Stimulated activated CD8-positive, alpha-beta memory T cell treated with anti-CD3 and anti-CD28 coated beads, Interleukin-12 subunit alpha, Interleukin-12 subunit beta, amount 100 ng/mL, for 24 hours (primary cell): ENCODE measurements around the gene PRR19.

Source experiments
- DNase-seq: peaks from one replicate; pipeline ENCODE4 v3.0.0-alpha.2; 2020; ENCODE audit errors: extremely low read depth

Gene PRR19

DNA sequence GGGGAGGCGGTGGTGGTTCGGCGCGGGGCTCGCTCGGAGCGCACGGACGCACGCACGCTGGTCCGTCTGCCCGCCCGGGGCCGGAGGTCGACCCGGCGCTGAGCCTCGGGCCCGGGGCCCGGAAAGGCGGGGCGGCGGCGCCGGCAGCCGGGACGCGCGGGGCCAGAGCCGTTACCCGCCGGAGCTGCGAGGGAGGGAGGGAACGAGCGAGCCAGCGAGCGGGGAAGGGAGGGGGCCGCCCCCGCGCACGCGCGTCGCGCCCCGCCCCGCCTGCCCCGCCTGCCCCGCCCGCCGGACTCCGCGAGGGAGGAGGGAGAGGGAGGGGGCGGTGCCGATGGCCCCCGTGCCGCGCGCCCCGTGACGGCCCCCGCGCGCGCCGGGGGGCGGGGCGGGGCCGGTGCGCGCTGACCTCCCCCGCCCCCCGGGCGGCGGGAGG lies 17.8 kb upstream of the PRR19 start:
- DNase-seq = peak; percentile 56

DNA sequence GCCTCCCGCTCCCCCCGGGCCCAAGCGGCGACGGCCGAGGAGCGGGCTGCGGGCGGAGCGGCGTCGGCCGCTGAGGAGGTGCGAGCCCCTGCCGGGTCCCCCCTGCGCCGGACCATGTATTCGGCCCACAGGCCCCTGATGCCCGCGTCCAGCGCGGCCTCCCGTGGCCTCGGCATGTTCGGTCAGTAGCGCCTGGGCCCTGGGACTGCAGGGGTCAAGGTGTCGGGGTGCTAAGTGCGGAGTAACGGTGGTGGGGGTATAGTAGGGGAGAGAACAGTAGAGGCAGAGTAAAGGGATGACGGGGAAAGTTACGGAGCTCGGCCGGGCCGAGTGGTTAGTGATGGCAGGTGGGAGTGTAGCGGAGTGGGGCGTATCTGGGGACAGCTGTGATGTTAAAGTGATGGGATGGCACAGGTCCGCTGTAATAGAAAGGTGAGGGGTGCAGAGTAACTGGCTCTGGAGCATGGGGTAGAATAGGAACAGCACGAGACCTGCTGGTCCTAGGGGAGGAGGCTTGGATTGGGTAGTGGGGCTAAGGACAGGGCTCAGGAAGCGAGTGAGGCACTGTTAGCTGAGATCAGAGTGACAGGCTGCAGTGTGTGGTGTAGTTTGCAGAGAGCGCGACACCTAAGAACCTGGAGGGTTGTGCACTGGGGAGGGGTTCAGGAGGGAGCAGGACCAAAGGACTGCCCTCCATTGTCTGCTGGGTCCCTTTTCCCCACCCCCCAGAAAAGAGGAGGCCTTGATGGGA lies 17.2 kb upstream of the PRR19 start:
- no peak for DNase-seq

DNA sequence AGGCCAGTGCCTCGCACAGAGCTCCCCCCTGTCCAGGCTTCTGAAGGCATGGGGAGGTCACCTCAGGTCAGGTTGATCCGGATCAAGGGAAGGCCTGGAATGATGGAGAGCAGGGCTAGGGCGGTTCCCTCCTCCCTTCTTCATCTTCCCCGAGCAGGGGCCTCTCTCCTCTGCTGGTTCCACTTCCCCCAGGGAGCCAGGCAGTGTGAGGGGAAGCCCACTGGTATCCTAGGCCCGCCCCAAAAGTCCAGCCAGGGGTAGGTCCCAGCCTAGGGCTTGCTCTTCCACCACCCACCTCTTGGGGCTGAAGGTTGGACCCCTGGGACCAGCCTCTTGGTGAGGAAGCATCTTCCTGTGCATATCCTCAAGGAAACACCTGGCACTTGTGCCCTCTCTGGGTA lies 16.4 kb upstream of the PRR19 start:
- DNase-seq = no peak

DNA sequence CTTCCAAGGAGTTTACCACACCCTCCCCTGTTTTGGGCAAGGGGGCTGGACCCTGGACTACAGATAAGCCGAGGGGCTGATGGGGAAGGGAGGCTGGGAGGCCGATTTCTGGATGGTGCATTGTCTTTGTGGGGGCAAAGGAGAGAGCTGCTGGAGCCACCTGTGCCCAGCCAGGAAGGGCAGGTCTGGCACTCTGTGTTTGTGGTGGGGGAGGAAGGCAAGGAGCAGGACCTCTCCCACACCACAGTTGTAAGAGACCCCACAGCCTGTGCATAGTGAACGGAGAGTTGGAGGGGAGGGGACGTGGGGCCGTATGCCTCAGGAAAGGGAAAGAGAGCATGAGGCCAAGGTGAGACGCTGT lies 16.0 kb upstream of the PRR19 start:
- no peak for DNase-seq

DNA sequence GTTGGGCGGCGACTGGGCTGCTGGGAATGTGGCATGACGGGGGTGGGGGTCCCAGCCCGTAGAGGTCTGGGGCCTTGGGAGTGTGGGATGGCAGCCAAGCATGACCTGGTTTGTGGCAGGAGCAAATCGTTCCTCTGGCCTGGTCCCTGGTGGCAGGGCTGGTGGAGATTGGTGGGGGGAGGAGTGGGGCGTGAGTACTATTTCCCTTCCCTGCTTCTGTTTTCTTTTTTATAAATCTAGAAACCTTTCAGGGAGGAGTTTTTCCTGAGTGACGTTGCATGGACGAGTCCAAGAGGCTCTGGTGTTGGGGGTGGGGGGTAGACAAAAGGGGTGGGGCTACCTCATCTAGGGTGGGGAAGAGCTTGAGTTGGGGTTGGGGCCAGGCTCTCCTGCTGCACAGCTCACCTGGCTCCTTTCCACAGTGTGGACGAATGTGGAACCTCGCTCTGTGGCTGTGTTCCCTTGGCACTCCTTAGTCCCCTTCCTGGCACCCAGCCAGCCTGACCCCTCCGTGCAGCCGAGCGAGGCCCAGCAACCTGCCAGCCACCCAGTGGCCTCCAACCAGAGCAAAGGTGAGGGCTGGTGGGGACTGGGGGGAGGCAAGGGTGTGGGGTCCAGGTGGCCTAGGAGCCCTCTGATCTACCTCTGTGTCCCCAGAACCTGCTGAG lies 15.4 kb upstream of the PRR19 start:
- no peak for DNase-seq

DNA sequence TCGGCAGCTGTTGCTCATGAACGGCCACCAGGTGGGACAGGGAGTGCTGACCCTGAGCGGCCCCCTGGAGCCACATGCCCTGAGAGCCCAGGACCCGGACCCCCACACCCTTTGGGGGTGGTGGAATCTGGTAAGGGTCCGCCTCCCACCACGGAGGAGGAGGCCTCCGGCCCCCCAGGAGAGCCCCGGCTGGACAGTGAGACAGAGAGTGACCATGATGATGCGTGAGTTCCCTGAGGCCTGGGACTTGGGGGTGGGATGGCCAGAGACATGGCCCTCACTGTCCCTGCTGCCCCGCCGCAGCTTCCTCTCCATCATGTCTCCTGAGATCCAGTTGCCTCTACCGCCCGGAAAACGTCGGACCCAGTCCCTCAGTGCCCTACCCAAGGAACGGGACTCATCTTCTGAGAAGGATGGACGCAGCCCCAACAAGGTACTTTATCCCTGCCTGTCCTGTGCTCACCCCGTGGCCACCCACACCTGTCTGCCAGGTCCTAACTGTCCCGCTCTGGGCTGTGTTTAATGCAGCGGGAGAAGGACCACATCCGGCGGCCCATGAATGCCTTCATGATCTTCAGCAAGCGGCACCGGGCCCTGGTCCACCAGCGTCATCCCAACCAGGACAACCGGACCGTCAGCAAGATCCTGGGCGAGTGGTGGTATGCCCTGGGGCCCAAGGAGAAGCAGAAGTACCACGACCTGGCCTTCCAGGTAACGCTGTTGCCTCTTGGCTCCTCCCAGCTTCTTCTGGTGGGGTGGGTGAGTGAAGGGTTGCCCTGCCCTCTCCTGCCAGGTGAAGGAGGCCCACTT lies 14.7 kb upstream of the PRR19 start:
- DNase-seq = no peak

DNA sequence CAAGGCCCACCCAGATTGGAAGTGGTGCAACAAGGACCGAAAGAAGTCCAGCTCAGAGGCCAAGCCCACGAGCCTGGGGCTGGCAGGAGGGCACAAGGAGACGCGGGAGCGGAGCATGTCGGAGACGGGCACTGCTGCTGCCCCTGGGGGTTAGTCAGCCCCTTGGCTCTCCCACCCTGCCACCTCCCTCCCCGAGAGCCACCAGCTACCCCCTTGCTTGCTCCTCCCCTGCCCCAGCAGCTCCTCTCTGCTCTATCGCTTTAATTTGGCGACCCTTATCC lies 14.2 kb upstream of the PRR19 start:
- no peak for DNase-seq

DNA sequence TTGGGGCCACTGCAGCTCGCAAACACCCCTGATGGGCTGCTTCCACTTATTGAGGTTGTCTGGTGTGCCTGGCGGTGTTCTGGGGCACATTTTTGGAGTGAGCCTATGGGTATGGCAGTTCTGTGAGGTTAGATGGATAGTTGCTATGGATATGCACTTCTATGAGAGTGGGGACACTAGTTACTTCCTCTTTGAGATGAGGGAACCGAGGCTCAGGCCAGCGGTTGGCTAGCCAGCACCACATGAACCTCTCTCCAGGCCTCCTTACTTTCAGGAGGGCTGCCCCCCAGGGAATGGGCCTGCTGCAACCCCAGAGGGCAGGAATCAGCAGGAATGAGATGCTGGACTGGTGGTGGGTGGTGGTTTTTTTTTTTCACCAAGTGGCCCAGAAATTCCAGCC lies 13.5 kb upstream of the PRR19 start:
- DNase-seq = no peak

DNA sequence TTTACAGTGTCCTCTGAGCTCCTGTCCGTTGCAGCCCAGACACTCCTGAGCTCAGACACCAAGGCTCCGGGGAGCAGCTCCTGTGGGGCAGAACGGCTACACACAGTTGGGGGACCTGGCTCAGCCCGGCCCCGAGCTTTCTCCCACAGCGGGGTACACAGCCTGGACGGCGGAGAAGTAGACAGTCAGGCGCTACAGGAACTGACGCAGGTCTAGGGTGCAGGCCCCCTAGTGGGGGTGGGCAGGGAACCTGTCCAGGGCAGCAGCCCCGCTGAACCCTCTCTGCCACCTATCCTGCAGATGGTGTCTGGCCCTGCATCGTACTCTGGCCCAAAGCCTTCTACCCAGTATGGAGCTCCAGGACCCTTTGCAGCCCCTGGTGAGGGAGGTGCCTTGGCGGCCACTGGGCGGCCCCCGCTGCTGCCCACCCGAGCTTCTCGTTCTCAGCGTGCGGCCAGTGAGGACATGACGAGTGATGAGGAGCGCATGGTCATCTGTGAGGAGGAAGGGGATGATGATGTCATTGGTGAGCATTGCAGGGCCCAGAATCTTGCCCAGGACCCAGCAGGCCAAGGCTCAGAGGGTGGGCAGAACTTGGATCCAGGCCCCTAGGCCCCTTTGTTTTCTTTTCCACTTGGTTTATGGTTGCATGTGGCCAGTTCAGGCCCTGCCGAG lies 12.9 kb upstream of the PRR19 start:
- no peak for DNase-seq

DNA sequence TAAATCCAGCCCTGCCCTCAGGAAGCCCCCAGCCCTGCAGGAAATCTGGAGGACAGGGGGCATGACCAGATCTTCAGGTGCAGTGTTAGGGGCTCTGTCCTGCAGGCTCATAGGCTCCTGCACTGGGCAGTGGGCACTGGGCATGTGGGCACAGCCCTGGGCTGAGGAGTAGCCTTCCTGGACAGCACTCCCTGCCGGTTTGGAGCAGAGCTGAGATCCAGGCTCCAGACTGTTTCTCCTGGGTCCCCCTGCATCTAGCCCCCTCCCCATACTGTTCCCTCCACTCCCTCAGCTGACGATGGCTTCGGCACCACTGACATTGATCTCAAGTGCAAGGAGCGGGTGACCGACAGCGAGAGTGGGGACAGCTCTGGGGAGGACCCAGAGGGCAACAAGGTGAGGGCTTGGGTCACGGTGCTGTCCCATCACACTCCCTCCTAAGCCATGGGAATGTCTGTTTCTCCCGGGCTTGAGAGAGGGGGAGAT lies 12.3 kb upstream of the PRR19 start:
- no peak for DNase-seq

DNA sequence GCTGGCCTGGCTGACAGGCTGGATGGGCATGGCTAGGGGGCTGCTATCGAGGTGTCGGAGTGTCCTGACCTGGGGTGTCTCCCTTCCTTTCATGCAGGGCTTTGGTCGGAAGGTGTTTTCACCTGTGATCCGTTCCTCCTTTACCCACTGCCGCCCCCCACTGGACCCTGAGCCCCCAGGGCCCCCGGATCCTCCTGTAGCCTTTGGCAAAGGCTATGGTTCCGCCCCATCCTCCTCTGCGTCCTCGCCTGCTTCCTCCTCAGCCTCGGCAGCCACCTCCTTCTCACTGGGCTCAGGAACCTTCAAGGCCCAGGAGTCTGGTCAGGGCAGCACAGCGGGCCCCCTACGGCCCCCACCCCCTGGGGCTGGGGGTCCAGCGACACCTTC lies 11.8 kb upstream of the PRR19 start:
- no peak for DNase-seq

DNA sequence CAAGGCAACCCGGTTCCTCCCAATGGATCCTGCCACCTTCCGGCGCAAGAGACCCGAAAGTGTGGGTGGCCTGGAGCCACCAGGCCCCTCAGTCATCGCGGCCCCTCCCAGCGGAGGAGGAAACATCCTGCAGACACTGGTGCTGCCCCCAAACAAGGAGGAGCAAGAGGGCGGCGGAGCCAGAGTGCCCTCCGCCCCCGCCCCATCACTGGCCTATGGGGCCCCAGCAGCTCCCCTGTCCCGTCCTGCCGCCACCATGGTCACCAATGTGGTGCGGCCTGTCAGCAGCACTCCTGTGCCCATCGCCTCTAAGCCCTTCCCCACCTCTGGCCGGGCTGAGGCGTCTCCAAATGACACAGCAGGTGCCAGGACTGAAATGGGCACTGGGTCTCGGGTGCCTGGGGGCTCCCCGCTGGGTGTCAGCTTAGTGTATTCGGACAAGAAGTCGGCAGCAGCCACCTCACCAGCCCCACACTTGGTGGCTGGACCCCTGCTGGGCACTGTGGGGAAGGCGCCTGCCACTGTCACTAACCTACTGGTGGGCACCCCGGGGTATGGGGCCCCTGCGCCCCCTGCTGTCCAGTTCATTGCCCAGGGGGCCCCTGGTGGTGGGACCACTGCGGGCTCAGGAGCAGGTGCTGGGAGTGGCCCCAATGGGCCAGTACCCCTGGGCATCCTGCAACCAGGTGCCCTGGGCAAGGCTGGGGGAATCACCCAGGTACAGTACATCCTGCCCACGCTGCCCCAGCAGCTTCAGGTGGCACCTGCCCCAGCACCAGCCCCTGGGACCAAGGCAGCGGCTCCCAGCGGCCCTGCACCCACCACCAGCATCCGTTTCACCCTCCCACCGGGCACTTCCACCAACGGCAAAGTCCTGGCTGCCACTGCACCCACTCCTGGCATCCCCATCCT lies 11.2 kb upstream of the PRR19 start:
- no peak for DNase-seq

DNA sequence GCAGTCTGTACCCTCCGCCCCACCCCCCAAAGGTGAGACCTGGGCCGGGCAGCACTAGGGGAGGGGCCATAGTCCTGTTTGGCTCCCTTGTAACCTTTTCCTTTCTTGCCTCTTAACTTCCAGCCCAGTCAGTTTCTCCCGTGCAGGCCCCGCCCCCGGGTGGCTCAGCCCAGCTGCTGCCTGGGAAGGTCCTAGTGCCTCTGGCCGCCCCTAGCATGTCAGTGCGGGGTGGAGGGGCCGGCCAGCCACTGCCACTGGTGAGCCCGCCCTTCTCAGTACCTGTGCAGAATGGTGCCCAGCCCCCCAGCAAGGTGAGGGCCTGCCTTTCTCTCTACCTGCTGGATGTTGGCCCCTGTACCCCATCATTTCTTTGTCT lies 10.5 kb upstream of the PRR19 start:
- DNase-seq = no peak

DNA sequence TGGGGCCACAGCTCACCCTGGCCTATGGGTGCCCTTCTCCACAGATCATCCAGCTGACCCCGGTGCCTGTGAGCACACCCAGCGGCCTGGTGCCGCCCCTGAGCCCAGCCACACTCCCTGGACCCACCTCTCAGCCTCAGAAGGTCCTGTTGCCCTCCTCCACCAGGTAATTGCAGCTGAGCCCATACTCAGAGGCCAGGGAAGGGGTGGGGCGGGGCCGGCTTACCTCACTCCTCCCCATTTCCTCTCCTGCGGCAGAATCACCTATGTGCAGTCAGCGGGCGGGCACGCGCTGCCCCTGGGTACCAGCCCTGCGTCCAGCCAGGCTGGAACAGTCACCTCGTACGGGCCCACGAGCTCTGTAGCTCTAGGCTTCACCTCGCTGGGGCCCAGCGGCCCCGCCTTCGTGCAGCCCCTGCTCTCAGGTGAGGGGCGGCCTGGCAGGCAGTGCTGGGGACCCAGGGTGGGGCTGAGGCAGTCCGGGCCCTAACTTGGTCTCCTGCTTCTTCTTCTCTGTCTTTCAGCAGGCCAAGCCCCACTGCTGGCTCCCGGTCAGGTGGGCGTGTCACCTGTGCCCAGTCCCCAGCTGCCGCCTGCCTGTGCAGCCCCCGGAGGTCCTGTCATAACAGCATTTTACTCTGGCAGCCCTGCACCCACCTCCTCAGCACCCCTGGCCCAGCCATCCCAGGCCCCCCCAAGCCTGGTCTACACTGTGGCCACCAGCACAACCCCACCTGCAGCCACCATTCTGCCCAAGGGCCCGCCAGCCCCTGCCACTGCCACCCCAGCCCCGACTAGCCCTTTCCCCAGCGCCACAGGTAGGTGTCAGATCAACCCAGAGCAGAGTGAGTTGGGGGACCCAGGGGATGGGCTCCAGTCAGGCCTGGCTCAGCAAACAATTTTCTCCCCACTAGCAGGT lies 9.6 kb upstream of the PRR19 start:
- no peak for DNase-seq

DNA sequence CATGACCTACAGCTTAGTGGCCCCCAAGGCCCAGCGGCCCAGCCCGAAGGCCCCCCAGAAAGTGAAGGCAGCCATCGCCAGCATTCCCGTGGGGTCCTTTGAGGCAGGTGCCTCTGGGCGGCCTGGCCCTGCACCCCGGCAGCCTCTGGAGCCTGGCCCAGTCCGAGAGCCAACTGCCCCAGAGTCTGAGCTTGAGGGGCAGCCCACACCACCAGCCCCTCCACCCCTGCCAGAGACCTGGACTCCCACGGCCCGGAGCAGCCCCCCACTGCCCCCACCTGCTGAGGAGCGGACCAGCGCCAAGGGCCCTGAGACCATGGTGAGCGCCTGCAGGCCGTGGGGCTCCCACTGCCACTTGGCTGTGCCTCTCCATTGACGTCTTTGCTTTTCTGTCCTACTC lies 9.0 kb upstream of the PRR19 start:
- no peak for DNase-seq

DNA sequence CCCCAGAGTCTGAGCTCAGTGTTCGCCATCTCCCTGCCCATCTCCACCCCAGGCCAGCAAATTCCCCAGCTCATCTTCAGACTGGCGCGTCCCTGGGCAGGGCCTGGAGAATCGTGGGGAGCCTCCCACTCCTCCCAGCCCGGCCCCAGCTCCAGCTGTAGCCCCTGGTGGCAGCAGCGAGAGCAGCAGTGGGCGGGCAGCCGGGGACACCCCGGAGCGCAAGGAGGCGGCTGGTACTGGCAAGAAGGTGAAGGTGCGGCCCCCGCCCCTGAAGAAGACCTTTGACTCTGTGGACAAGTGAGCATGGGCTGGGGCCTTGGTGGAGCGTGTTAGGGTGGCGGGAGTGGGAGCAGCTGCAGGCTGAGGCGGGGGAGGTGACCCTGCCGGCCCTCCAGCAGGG lies 8.4 kb upstream of the PRR19 start:
- no peak for DNase-seq

DNA sequence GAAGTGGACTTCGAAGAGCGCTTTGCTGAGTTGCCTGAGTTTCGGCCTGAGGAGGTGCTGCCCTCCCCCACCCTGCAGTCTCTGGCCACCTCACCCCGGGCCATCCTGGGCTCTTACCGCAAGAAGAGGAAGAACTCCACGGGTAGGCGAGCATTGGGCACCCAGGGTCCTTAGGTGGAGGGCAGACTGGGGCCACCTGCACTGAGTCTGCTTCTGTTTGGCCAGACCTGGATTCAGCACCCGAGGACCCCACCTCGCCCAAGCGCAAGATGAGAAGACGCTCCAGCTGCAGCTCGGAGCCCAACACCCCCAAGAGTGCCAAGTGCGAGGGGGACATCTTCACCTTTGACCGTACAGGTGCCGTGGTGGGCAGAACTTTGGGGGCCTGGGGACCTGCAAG lies 8.0 kb upstream of the PRR19 start:
- no peak for DNase-seq

DNA sequence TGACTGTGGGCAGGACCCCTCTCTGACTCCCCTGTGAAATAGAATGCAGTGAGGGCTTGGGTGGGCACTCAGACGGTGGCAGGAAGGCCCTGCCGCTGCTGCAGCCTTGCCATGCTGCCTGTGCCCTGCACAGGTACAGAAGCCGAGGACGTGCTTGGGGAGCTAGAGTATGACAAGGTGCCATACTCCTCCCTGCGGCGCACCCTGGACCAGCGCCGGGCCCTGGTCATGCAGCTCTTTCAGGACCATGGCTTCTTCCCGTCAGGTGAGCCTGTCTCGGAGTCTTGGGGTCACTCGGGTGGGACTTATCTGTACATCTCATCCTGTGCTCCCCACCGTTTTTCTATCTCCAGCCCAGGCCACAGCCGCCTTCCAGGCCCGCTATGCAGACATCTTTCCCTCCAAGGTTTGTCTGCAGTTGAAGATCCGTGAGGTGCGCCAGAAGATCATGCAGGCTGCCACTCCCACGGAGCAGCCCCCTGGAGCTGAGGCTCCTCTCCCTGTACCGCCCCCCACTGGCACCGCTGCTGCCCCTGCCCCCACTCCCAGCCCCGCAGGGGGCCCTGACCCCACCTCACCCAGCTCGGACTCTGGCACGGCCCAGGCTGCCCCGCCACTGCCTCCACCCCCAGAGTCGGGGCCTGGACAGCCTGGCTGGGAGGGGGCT lies 7.3 kb upstream of the PRR19 start:
- DNase-seq = no peak

DNA sequence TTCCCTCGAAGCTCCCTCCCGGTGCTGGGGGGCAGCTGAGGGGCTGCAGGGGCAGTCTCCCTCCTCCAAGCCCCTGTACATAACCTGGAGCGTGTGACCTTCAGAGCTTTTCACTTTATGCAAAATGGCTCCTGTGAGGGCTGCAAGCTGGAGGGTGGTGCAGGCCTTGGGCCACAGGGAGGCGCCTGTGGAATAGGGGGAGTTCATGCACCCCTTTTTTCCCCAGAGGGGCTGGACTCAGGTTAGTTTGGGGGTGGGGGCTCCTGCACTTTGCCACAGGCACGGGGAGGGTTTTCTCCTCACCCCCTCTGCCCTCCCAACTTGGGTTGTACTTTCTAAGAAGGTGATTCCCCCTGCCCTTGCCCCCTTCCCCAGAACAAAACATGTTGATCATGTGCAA lies 6.6 kb upstream of the PRR19 start:
- no peak for DNase-seq
